ENCODE results near the gene GIMAP4.
"Not testable (repeated sequence)": the region's sequence is repeated elsewhere in the genome, so short reads cannot be mapped to it uniquely, and the experiment has no call there.

GIMAP4 gene

GRCh38 chr7:150587551-150587950, 20.4 kb downstream of the GIMAP4 start (continued):
- TF ChIP-seq TOX (CRISPR knock-in tag; IDR thresholded peaks at IDR 0.05; ENCODE audit: borderline replicate concordance): no peak
- TF ChIP-seq ZC3H10 (CRISPR knock-in tag; IDR thresholded peaks at IDR 0.05): no peak

- no peak for TF ChIP-seq GLIS3 (CRISPR knock-in tag; IDR thresholded peaks at IDR 0.05)
- TF ChIP-seq ARNTL (CRISPR knock-in tag; IDR thresholded peaks at IDR 0.05; ENCODE audit: borderline replicate concordance, low read depth): no peak
- TF ChIP-seq ZNF8 (CRISPR knock-in tag; IDR thresholded peaks at IDR 0.05): no peak
- no peak for TF ChIP-seq TSHZ2 (CRISPR knock-in tag; IDR thresholded peaks at IDR 0.05)
- no peak for TF ChIP-seq ISL1 (CRISPR knock-in tag; IDR thresholded peaks at IDR 0.05)
- no peak for TF ChIP-seq CSRNP3 (CRISPR knock-in tag; IDR thresholded peaks at IDR 0.05)
- no peak for TF ChIP-seq ZNF565 (CRISPR knock-in tag; conservative IDR thresholded peaks at IDR 0.05; ENCODE audit: low read depth)
- TF ChIP-seq TOX (CRISPR knock-in tag; IDR thresholded peaks at IDR 0.05; ENCODE audit: borderline replicate concordance): no peak
- no peak for TF ChIP-seq BACH2 (CRISPR knock-in tag; IDR thresholded peaks at IDR 0.05; ENCODE audit: borderline replicate concordance)
- TF ChIP-seq OSR1 (CRISPR knock-in tag; IDR thresholded peaks at IDR 0.05): no peak
- no peak for TF ChIP-seq ZC3H10 (CRISPR knock-in tag; IDR thresholded peaks at IDR 0.05)
- TF ChIP-seq PPARA (CRISPR knock-in tag; IDR thresholded peaks at IDR 0.05; ENCODE audit: borderline replicate concordance): no peak
- no peak for TF ChIP-seq ESRRG (CRISPR knock-in tag; IDR thresholded peaks at IDR 0.05)
- no peak for TF ChIP-seq ZFP3 (CRISPR knock-in tag; IDR thresholded peaks at IDR 0.05)
- TF ChIP-seq TCF4 (CRISPR knock-in tag; IDR thresholded peaks at IDR 0.05; ENCODE audit: borderline replicate concordance): no peak
- no peak for TF ChIP-seq SNAI2 (CRISPR knock-in tag; IDR thresholded peaks at IDR 0.05)
- TF ChIP-seq ZFP30 (CRISPR knock-in tag; IDR thresholded peaks at IDR 0.05): no peak
- no peak for TF ChIP-seq CREB5 (CRISPR knock-in tag; IDR thresholded peaks at IDR 0.05; ENCODE audit: low read depth)
- no peak for ATAC-seq
Observed at GRCh38 chr7:150594805-150595204, 27.6 kb downstream of the GIMAP4 start.

GRCh38 chr7:150595361-150595760, 28.2 kb downstream of the GIMAP4 start:
- ATAC-seq: no peak
- TF ChIP-seq ARNTL (CRISPR knock-in tag; IDR thresholded peaks at IDR 0.05; ENCODE audit: borderline replicate concordance, low read depth): no peak
- no peak for TF ChIP-seq PPARA (CRISPR knock-in tag; IDR thresholded peaks at IDR 0.05; ENCODE audit: borderline replicate concordance)
- TF ChIP-seq RARB (CRISPR knock-in tag; IDR thresholded peaks at IDR 0.05): no peak
- no peak for TF ChIP-seq TCF4 (CRISPR knock-in tag; IDR thresholded peaks at IDR 0.05; ENCODE audit: borderline replicate concordance)
- TF ChIP-seq TOX (CRISPR knock-in tag; IDR thresholded peaks at IDR 0.05; ENCODE audit: borderline replicate concordance): no peak
- no peak for TF ChIP-seq ISL1 (CRISPR knock-in tag; IDR thresholded peaks at IDR 0.05)
- TF ChIP-seq ZNF70 (CRISPR knock-in tag; IDR thresholded peaks at IDR 0.05): no peak
- no peak for TF ChIP-seq ZFP3 (CRISPR knock-in tag; IDR thresholded peaks at IDR 0.05)
- no peak for TF ChIP-seq PATZ1 (CRISPR knock-in tag; IDR thresholded peaks at IDR 0.05; ENCODE audit: borderline replicate concordance)
- no peak for TF ChIP-seq ZC3H10 (CRISPR knock-in tag; IDR thresholded peaks at IDR 0.05)
- TF ChIP-seq GLIS3 (CRISPR knock-in tag; IDR thresholded peaks at IDR 0.05): no peak
- no peak for TF ChIP-seq OSR1 (CRISPR knock-in tag; IDR thresholded peaks at IDR 0.05)
- TF ChIP-seq TSHZ2 (CRISPR knock-in tag; IDR thresholded peaks at IDR 0.05): no peak
- no peak for TF ChIP-seq SNAI2 (CRISPR knock-in tag; IDR thresholded peaks at IDR 0.05)
- TF ChIP-seq BACH2 (CRISPR knock-in tag; IDR thresholded peaks at IDR 0.05; ENCODE audit: borderline replicate concordance): no peak
- no peak for TF ChIP-seq ZNF8 (CRISPR knock-in tag; IDR thresholded peaks at IDR 0.05)
- TF ChIP-seq CSRNP3 (CRISPR knock-in tag; IDR thresholded peaks at IDR 0.05): no peak
- no peak for TF ChIP-seq CREB5 (CRISPR knock-in tag; IDR thresholded peaks at IDR 0.05; ENCODE audit: low read depth)

- not testable (repeated sequence) for ATAC-seq
Observed at GRCh38 chr7:150603600-150603999, 36.4 kb downstream of the GIMAP4 start.
